Measurements from ENCODE around the gene FKBP5. TPM values are rescaled to one million over a fixed set of nuclear protein-coding genes. Genes with fewer than 3 reads are reported as not detected.
"Not testable (repeated sequence)": the region's sequence is repeated elsewhere in the genome, so short reads cannot be mapped to it uniquely, and the experiment has no call there.

Gene FKBP5
- total and polyA plus RNA-seq, 3 donors from 2014 or later, result 86.8 to 185 (median 156) TPM

GRCh38 chr6:35580836-35581235 lies 107.9 kb downstream of the FKBP5 start:
- no peak for DNase-seq
- intact Hi-C loops (cut with DNase I; ENCODE audit: low total_unique reads), result no loop called here
- no peaks in the 10 kb centered on the region for H3K36me3 ChIP-seq (ENCODE audit: low read depth, missing control alignments)
- H3K4me3 ChIP-seq, result no peak overlapping the region
- TF ChIP-seq CTCF (IDR thresholded peaks at IDR 0.05), result no peak
- TF ChIP-seq POLR2A (IDR thresholded peaks at IDR 0.05), result no peak
- H3K27me3 ChIP-seq, result no peaks in the 10 kb centered on the region
- H3K27ac ChIP-seq, result no peak overlapping the region
- peaks cover 18% of the 10 kb centered on the region for H3K4me1 ChIP-seq
- no peaks in the 10 kb centered on the region for H3K9me3 ChIP-seq

- H3K27me3 ChIP-seq, result no peaks in the 10 kb centered on the region
- no peaks in the 10 kb centered on the region for H3K36me3 ChIP-seq (ENCODE audit: low read depth, missing control alignments)
- H3K9me3 ChIP-seq, result no peaks in the 10 kb centered on the region
- peaks cover 15% of the 10 kb centered on the region for H3K4me1 ChIP-seq
- no peak overlapping the region for H3K27ac ChIP-seq
- no peak for DNase-seq
- H3K4me3 ChIP-seq, result no peak overlapping the region
- intact Hi-C loops (cut with DNase I; ENCODE audit: low total_unique reads), result no loop called here
- 85 to 88% methylated on average over 9 of the region's 9 CpGs for WGBS, 2 donors
- TF ChIP-seq POLR2A (IDR thresholded peaks at IDR 0.05), result no peak
- TF ChIP-seq CTCF (IDR thresholded peaks at IDR 0.05), result no peak
These were observed 112.0 kb downstream of the FKBP5 start for GRCh38 chr6:35576682-35577081.

- intact Hi-C loops (cut with DNase I; ENCODE audit: low total_unique reads), result no loop called here
- Histone ChIP-seq H3K36me3 (ENCODE audit: low read depth, missing control alignments) (no peaks in the 10 kb centered on the region), H3K4me3 (no peak overlapping the region), H3K4me1 (peaks cover 30% of the 10 kb centered on the region), H3K27ac (peak overlapping the region in 1 of 2 donors; percentile 44), H3K27me3 (no peaks in the 10 kb centered on the region), H3K9me3 (no peaks in the 10 kb centered on the region)
- DNase-seq, result no peak
- 49 to 63% methylated on average over 3 of the region's 3 CpGs for WGBS, 2 donors
- TF ChIP-seq POLR2A (IDR thresholded peaks at IDR 0.05) (no peak), CTCF (IDR thresholded peaks at IDR 0.05) (no peak)
These were observed 115.1 kb downstream of the FKBP5 start for GRCh38 chr6:35573495-35574110.

GRCh38 chr6:35570885-35571330 lies 117.8 kb downstream of the FKBP5 start:
- H3K27me3 ChIP-seq; intact Hi-C loops (cut with DNase I; ENCODE audit: low total_unique reads); H3K36me3 ChIP-seq (ENCODE audit: low read depth, missing control alignments); H3K4me3 ChIP-seq; H3K9me3 ChIP-seq: not testable (repeated sequence)
- WGBS, 2 donors, result 54 to 58% methylated on average over 2 of the region's 2 CpGs
- H3K4me1 ChIP-seq, result peaks cover 38% of the 10 kb centered on the region
- peak; percentile 73 for DNase-seq
- peak overlapping the region; percentile 69 to 72 for H3K27ac ChIP-seq

GRCh38 chr6:35569011-35569461 lies 119.7 kb downstream of the FKBP5 start:
- 77 to 83% methylated on average over 4 to 5 of the region's 5 CpGs for WGBS, 2 donors
- intact Hi-C loops (cut with DNase I; ENCODE audit: low total_unique reads), result no loop called here

More at GRCh38 chr6:35569011-35569461, 119.7 kb downstream of the FKBP5 start:
- no peaks in the 10 kb centered on the region for H3K36me3 ChIP-seq (ENCODE audit: low read depth, missing control alignments)
- H3K4me3 ChIP-seq, result no peak overlapping the region
- H3K27ac ChIP-seq, result peak overlapping the region in 1 of 2 donors; percentile 20
- no peaks in the 10 kb centered on the region for H3K27me3 ChIP-seq
- no peak for TF ChIP-seq POLR2A (IDR thresholded peaks at IDR 0.05)
- peak in 1 of 3 experiments; percentile 17 for TF ChIP-seq CTCF (IDR thresholded peaks at IDR 0.05)
- peak; percentile 46 for DNase-seq
- H3K9me3 ChIP-seq, result no peaks in the 10 kb centered on the region
- H3K4me1 ChIP-seq, result peaks cover 35% of the 10 kb centered on the region

All from testis (tissue), 3 donors.